ENCODE measurements around the gene IL1RAPL1. TPM values are rescaled to one million over a fixed set of nuclear protein-coding genes. Genes with fewer than 3 reads are reported as not detected.

The IL1RAPL1 gene
- total and polyA plus RNA-seq, 8 donors = 0.05 to 0.20 (median 0.09) TPM; not detected in 5

DNA sequence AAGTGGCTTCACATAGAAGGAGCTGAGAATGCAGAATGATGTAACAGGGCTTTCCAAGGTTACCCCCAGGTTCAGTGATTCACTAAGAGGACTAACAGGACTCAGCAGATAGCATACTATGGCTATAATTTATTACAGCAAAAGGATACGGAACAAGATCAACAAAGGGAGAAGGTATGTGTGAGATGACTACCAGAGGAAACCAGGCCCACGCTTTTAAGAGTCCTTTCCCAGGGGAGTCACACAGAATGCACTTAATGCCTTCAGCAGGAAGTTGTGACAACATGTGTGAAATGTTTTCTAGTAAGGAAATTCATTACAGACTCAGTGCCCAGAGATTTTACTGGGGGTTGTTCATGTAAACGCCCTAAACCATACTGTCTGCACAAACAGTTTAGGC lies 1254.5 kb downstream of the IL1RAPL1 start:
- intact Hi-C loops (cut with DNase I) = no loop called here
- H3K9me3 ChIP-seq = no peaks in the 10 kb centered on the region
- H3K4me1 ChIP-seq = no peaks in the 10 kb centered on the region
- TF ChIP-seq, protein P1, sequence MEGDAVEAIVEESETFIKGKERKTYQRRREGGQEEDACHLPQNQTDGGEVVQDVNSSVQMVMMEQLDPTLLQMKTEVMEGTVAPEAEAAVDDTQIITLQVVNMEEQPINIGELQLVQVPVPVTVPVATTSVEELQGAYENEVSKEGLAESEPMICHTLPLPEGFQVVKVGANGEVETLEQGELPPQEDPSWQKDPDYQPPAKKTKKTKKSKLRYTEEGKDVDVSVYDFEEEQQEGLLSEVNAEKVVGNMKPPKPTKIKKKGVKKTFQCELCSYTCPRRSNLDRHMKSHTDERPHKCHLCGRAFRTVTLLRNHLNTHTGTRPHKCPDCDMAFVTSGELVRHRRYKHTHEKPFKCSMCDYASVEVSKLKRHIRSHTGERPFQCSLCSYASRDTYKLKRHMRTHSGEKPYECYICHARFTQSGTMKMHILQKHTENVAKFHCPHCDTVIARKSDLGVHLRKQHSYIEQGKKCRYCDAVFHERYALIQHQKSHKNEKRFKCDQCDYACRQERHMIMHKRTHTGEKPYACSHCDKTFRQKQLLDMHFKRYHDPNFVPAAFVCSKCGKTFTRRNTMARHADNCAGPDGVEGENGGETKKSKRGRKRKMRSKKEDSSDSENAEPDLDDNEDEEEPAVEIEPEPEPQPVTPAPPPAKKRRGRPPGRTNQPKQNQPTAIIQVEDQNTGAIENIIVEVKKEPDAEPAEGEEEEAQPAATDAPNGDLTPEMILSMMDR (IDR thresholded peaks at IDR 0.05) = no peak
- WGBS, 2 donors = 54 to 59% methylated on average over 3 of the region's 3 CpGs
- H3K27ac ChIP-seq = no peak overlapping the region
- no peaks in the 10 kb centered on the region for H3K36me3 ChIP-seq
- DNase-seq (no peak), FAIRE-seq (no peak), ATAC-seq (no peak)
- H3K4me3 ChIP-seq = no peak overlapping the region
- peaks cover 0 to 6% (median 0%) of the 10 kb centered on the region in 4 donors for H3K27me3 ChIP-seq

DNA sequence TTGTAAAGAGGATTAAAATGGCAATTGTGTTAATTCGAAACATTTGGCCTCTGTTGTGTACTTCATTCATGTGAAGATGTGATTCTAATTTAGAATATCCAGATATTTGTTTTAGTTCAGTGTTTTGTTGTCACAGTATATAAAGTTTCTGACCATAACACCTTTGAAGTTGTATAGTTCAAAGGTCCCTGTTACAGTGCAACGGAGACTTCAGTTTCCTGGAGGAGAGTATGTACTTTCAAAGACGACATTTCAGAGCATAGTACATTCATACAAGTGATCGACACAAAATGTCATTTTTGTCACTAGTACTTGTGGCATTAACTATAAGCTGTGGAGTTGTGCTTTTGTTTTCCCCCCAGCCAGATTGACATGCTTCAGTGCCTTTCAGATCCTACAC lies 1255.3 kb downstream of the IL1RAPL1 start:
- H3K27me3 ChIP-seq = peaks cover 0 to 6% (median 0%) of the 10 kb centered on the region in 4 donors
- no peaks in the 10 kb centered on the region for H3K36me3 ChIP-seq
- H3K4me1 ChIP-seq = no peaks in the 10 kb centered on the region
- no peaks in the 10 kb centered on the region for H3K9me3 ChIP-seq
- DNase-seq (no peak), FAIRE-seq (peak; percentile 66), ATAC-seq (no peak)
- intact Hi-C loops (cut with DNase I) = no loop called here
- 62% methylated on average over 4 of the region's 4 CpGs for WGBS, 2 donors
- TF ChIP-seq, protein P1 (IDR thresholded peaks at IDR 0.05) = no peak
- no peak overlapping the region for H3K27ac ChIP-seq
- H3K4me3 ChIP-seq = no peak overlapping the region

DNA sequence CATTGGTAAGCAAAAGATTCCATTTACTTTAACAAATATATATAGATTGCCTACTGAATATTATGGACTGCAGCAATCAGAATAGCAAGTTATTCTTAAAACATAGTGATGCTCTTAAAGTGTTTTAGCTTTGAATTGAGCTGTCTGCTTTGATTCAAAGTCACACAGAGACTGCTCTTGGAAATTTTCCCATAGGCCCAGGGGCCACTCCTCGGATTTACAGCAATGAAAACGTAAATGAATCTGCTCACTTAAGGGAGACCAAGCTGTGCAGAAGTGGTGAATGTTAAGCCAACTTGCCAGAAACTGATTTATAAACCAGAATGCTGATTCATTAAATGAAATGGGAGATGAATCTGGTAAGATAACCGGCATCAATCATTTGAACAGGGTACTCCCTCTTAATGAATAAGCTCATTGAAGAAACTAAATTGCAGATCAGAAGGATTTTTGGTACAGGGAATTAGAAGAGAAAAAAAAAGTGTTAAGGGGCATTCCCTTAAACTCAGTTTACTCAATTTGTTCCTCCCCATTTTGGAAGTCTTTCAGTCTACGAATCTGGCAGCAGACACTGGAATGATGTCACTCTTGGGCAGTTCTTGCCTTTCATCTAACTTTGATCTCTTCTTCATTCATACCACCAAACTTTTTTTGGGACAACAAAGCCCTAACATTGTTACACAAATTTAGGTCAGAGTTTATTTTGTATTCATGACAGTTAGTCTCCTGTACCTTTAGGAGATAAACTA lies 1264.8 kb downstream of the IL1RAPL1 start:
- intact Hi-C loops (cut with DNase I) = no loop called here
- TF ChIP-seq, protein P1 (IDR thresholded peaks at IDR 0.05) = no peak
- Histone ChIP-seq H3K36me3 (no peaks in the 10 kb centered on the region), H3K4me3 (no peak overlapping the region), H3K9me3 (no peaks in the 10 kb centered on the region), H3K27me3 (no peaks in the 10 kb centered on the region), H3K4me1 (no peaks in the 10 kb centered on the region), H3K27ac (no peak overlapping the region)
- DNase-seq (no peak), ATAC-seq (no peak), FAIRE-seq (peak; percentile 23)
- 39 to 42% methylated on average over 4 of the region's 4 CpGs for WGBS, 2 donors

DNA sequence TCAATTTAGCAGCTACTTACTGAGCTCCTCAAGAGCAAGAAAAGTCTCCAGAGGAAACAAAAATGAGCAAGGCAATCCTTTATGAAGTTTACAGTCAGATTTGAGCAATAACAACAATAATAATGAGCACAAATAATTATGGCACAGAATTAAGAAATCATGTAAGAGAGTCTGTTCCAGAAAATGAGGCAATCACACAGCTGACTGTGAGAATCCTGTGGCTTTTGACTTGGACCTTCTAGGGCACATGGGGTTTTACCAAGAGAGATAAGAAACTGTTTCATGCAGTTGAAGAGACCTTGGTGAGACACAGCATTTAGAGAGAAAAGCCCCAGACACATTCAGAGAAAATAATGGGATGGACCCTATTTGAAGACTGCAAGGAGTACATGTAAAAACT lies 1265.5 kb downstream of the IL1RAPL1 start:
- Histone ChIP-seq H3K9me3 (no peaks in the 10 kb centered on the region), H3K36me3 (no peaks in the 10 kb centered on the region), H3K27me3 (no peaks in the 10 kb centered on the region), H3K27ac (no peak overlapping the region), H3K4me3 (no peak overlapping the region), H3K4me1 (no peaks in the 10 kb centered on the region)
- FAIRE-seq = no peak
- TF ChIP-seq, protein P1 (IDR thresholded peaks at IDR 0.05) = no peak
- no peak for DNase-seq
- intact Hi-C loops (cut with DNase I) = no loop called here
- no peak for ATAC-seq

DNA sequence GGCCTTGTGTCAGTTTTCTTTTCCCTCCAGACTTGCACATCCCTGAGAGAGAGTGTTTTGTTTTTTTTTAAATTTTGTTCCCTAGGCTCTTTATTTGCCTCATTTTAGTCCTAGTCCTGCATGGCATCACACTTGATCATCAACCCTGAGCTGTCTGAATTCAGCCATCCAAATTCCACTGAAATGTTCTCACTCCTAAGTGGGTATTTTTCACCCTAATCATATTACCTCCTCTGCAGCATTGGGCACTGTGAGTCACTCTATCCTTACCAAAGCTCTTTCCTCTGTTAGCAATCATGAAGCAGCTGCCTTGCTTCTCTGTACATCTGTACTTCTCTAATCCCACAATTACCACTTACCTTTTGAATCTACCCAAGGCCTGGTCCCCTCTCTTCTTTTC lies 1271.5 kb downstream of the IL1RAPL1 start:
- Histone ChIP-seq H3K4me1 (no peaks in the 10 kb centered on the region), H3K9me3 (no peaks in the 10 kb centered on the region), H3K27ac (no peak overlapping the region), H3K4me3 (no peak overlapping the region), H3K27me3 (no peaks in the 10 kb centered on the region), H3K36me3 (no peaks in the 10 kb centered on the region)
- FAIRE-seq (no peak), ATAC-seq (no peak), DNase-seq (no peak)
- TF ChIP-seq, protein P1 (IDR thresholded peaks at IDR 0.05) = no peak
- intact Hi-C loops (cut with DNase I) = no loop called here
